PC-9 (cell line): ENCODE results near the gene DNAJA1. TPM values are rescaled to one million over a fixed set of nuclear protein-coding genes. Genes with fewer than 3 reads are reported as not detected.

Source experiments
- BruUV-seq: library from RNA; stranded (reverse); fragments of 400-500 nt; replicated peaks from 2 replicates; lab custom pipeline; 2021; lab: Mats Ljungman, UMichigan
- CTCF ChIA-PET: fragments of 300-600 bp; sonication (Branson Sonifier 250); formaldehyde crosslinking; loops from one replicate; lab custom pipeline; 2022; ENCODE audit warnings: antibody characterized with exemption; lab: Charles Lee
- POLR2A ChIA-PET: fragments of 300-600 bp; sonication (Branson Sonifier 250); formaldehyde crosslinking; loops from one replicate; lab custom pipeline; 2022; ENCODE audit warnings: antibody characterized with exemption; ENCODE audit not compliant: unreplicated experiment; lab: Charles Lee
- DNase-seq, 2 experiments: peaks; one replicate each; pipeline versions ENCODE4 v3.0.0 to v3.0.0-alpha.2; 2015 to 2022; ENCODE audit warnings: mixed read lengths in 1 of 2
- H2AFZ ChIP-seq: fragments of 200-600 bp; sonication (generic); 2 replicates; pipeline ENCODE4 v1.8.1; 2017; ENCODE audit warnings: antibody characterized with exemption
- H3F3A ChIP-seq: fragments of 200-600 bp; sonication (generic); 2 replicates; pipeline ENCODE4 v1.8.1; 2017; ENCODE audit warnings: antibody characterized with exemption, mild to moderate bottlenecking, low read depth; ENCODE audit not compliant: insufficient read depth
- H3K27ac ChIP-seq: fragments of 200-600 bp; sonication (generic); 2 replicates; pipeline ENCODE4 v1.6.1; 2016; ENCODE audit warnings: mixed run types
- H3K27me3 ChIP-seq: fragments of 200-600 bp; sonication (generic); 2 replicates; pipeline ENCODE4 v1.6.1; 2016; ENCODE audit warnings: low read depth, mixed run types; ENCODE audit not compliant: insufficient read depth
- H3K36me3 ChIP-seq: fragments of 200-600 bp; sonication (generic); 2 replicates; pipeline ENCODE4 v1.6.1; 2016; ENCODE audit warnings: low read depth, mixed run types
- H3K4me1 ChIP-seq: fragments of 200-600 bp; sonication (generic); replicated peaks from 2 replicates; pipeline ENCODE4 v1.6.1; 2016; ENCODE audit warnings: mixed run types; ENCODE audit not compliant: insufficient read depth
- H3K4me2 ChIP-seq: fragments of 200-600 bp; sonication (generic); 2 replicates; pipeline ENCODE4 v1.6.1; 2017; ENCODE audit warnings: mixed run types
- H3K4me3 ChIP-seq: fragments of 200-600 bp; sonication (generic); 2 replicates; pipeline ENCODE4 v1.6.1; 2016; ENCODE audit warnings: mixed run types
- H3K79me2 ChIP-seq: fragments of 200-600 bp; sonication (generic); 2 replicates; pipeline ENCODE4 v1.6.1; 2017; ENCODE audit warnings: low read depth, mixed run types
- H3K9me2 ChIP-seq: fragments of 200-600 bp; sonication (generic); 2 replicates; pipeline ENCODE4 v1.8.1; 2017; ENCODE audit warnings: mild to moderate bottlenecking; ENCODE audit not compliant: insufficient read depth
- H3K9me3 ChIP-seq: fragments of 200-600 bp; sonication (generic); 2 replicates; pipeline ENCODE4 v1.8.1; 2016; ENCODE audit warnings: low read depth; ENCODE audit not compliant: insufficient read depth
- H4K20me1 ChIP-seq: fragments of 200-600 bp; sonication (generic); 2 replicates; pipeline ENCODE4 v1.8.1; 2017; ENCODE audit not compliant: insufficient read depth
- CTCF ChIP-seq: fragments of 200-600 bp; sonication (generic); conservative IDR thresholded peaks from 2 replicates; pipeline ENCODE4 v1.6.1; 2017; ENCODE audit warnings: mixed run types, antibody characterized with exemption, mild to moderate bottlenecking, moderate library complexity
- EZH2 ChIP-seq: fragments of 200-600 bp; sonication (generic); IDR thresholded peaks from 2 replicates; pipeline ENCODE4 v1.8.0; 2017; ENCODE audit warnings: antibody characterized with exemption, low read depth
- intact Hi-C: fragments of 100-400 bp; cut with micrococcal nuclease; formaldehyde crosslinking; loops from one replicate; pipeline ENCODE4 v1.10.0; 2022; ENCODE audit not compliant: unreplicated experiment
- total RNA-seq: library from RNA; stranded (reverse); gene quantifications from 2 replicates; pipeline ENCODE4 v1.2.3, GENCODE V29; 2021

DNAJA1 gene
- total RNA-seq, 1 experiment from 2014 or later = 88.4 TPM

GRCh38 chr9:33049680-33050361 lies 24.7 kb downstream of the DNAJA1 start:
- no peaks in the 10 kb centered on the region for H3K9me2 ChIP-seq
- BruUV-seq = no TSS peak
- intact Hi-C loops = no loop called here
- no peak overlapping the region for H2AFZ ChIP-seq
- H3K4me1 ChIP-seq = no peaks in the 10 kb centered on the region
- no peaks in the 10 kb centered on the region for H3K9me3 ChIP-seq
- H3K4me2 ChIP-seq = no peak overlapping the region
- no peak for TF ChIP-seq CTCF
- TF ChIP-seq EZH2 = no peak
- H3K4me3 ChIP-seq = no peak overlapping the region
- H3F3A ChIP-seq = peaks cover 14% of the 10 kb centered on the region; the same call in 1 of the 2 replicates
- H3K27ac ChIP-seq = no peak overlapping the region
- H3K79me2 ChIP-seq = no peaks in the 10 kb centered on the region
- H4K20me1 ChIP-seq = no peaks in the 10 kb centered on the region
- 0 out of 2 replicates have a peak, but pooled peaks cover 4% of the 10 kb centered on the region for H3K36me3 ChIP-seq
- ChIA-PET POLR2A (no interaction called here), CTCF (no interaction called here)
- no peak for DNase-seq
- H3K27me3 ChIP-seq = no peaks in the 10 kb centered on the region

- intact Hi-C loops = no loop called here
- ChIA-PET POLR2A (no interaction called here), CTCF (no interaction called here)
- no peak for DNase-seq
- Histone ChIP-seq H4K20me1 (no peaks in the 10 kb centered on the region), H3K9me3 (no peaks in the 10 kb centered on the region), H3K9me2 (no peaks in the 10 kb centered on the region), H3K36me3 (0 out of 2 replicates have a peak, but pooled peaks cover 4% of the 10 kb centered on the region), H3K4me2 (no peak overlapping the region), H3K79me2 (no peaks in the 10 kb centered on the region), H2AFZ (no peak overlapping the region), H3F3A (peaks cover 2% of the 10 kb centered on the region; the same call in 1 of the 2 replicates), H3K4me1 (no peaks in the 10 kb centered on the region), H3K27ac (no peak overlapping the region), H3K4me3 (no peak overlapping the region), H3K27me3 (no peaks in the 10 kb centered on the region)
- TF ChIP-seq CTCF (no peak), EZH2 (no peak)
- no TSS peak for BruUV-seq
Observed at GRCh38 chr9:33051144-33051543, 26.1 kb downstream of the DNAJA1 start.

DNA sequence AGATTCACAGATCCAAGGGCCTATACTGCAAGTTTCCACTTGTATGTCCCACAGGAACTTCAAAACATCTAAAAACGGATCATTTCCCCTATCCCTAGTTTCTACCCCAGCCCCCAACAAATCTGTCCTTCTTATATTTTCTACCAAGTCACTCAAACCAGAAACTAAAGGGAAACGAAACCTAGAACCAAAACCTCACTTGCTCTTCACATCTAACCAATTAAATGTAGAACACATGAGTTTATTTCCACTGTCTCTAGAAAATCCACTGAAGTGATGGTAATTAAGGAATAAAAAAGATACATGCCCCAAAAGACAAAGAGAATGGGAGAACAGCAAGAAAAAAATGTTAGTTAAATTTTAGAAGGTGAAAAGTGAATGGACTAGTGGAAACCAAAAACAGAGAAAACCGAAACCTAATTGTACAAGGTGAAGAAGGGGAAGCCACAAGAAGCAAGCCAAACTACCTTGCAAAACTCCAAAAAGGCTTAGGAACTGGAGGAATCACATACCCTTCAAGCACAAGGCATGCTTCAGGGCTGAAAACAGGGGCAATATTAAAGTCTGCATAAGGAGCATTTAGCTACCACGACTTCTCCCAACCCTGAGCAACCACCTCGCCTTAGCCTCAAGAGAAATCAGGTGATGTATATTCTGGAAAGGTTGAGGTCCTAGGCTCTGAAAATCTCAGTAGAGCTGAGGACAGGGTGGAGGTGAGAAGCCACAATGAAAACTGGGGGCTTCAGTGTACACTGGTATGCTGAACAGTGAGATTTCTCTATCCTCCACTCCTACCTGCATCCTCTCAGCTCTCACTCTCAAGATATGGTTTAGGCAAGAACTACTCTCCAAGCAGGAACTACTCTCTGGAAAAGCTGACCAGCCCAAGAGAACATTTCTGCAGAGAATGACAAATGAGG lies 40.3 kb downstream of the DNAJA1 start:
- Histone ChIP-seq H3F3A (no peaks in the 10 kb centered on the region), H4K20me1 (no peaks in the 10 kb centered on the region), H3K4me2 (no peak overlapping the region), H3K4me1 (no peaks in the 10 kb centered on the region), H3K36me3 (no peaks in the 10 kb centered on the region), H3K4me3 (no peak overlapping the region), H3K27me3 (no peaks in the 10 kb centered on the region), H3K27ac (no peak overlapping the region), H3K9me3 (no peaks in the 10 kb centered on the region), H2AFZ (no peak overlapping the region), H3K9me2 (no peaks in the 10 kb centered on the region), H3K79me2 (no peaks in the 10 kb centered on the region)
- no peak for TF ChIP-seq EZH2
- TF ChIP-seq CTCF = no peak
- CTCF ChIA-PET = no interaction called here
- intact Hi-C loops = no loop called here
- BruUV-seq = no TSS peak
- no peak for DNase-seq
- POLR2A ChIA-PET = no interaction called here
